ENCODE data around the gene PRPF38A. TPM values are rescaled to one million over a fixed set of nuclear protein-coding genes. Genes with fewer than 3 reads are reported as not detected.

PRPF38A gene
- total and polyA plus RNA-seq, 5 donors = 9.2 to 26.3 (median 23.6) TPM

DNA sequence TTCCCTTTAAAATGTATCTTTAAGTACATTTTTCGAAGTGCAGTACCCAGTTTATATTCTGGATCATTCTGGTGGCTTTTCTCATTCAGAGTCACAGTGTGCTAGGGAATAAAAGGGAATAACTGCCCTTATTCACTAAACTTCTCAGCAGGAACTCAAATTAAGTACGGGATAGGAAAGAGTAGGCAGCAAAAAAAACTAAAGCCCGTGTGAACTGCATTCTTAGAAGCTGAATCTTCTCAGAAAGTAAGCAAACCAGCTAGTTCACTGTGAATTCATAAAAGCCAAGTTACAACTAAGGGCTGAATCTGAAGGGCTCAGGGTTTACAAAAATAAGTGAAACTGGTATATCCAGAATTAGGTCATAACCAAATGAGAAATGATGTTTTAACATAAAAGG lies 22.0 kb downstream of the PRPF38A start:
- Histone ChIP-seq H3K27me3 (ENCODE audit: control insufficient read depth, insufficient read depth) (no peaks in the 10 kb centered on the region), H3K4me1 (ENCODE audit: control insufficient read depth, insufficient read depth, low read length) (no peaks in the 10 kb centered on the region), H3K27ac (ENCODE audit: low read length) (no peak overlapping the region), H3K4me3 (ENCODE audit: low read length) (no peak overlapping the region), H3K9me3 (ENCODE audit: control insufficient read depth, low read length) (no peaks in the 10 kb centered on the region)
- DNase-seq (no peak), ATAC-seq (no peak)
- WGBS = 85% methylated on average over 3 of the region's 3 CpGs
- intact Hi-C loops (cut with DNase I) = no loop called here

- Histone ChIP-seq H3K9me3 (ENCODE audit: control insufficient read depth, low read length) (no peaks in the 10 kb centered on the region), H3K27me3 (ENCODE audit: control insufficient read depth, insufficient read depth) (no peaks in the 10 kb centered on the region), H3K27ac (ENCODE audit: low read length) (no peak overlapping the region), H3K4me1 (ENCODE audit: control insufficient read depth, insufficient read depth, low read length) (no peaks in the 10 kb centered on the region), H3K4me3 (ENCODE audit: low read length) (no peak overlapping the region)
- DNase-seq (no peak), ATAC-seq (no peak)
- 79% methylated on average over 1 of the region's 1 CpG for WGBS
- intact Hi-C loops (cut with DNase I) = no loop called here
Measured at GRCh38 chr1:52427152-52427551, 22.8 kb downstream of the PRPF38A start.

DNA sequence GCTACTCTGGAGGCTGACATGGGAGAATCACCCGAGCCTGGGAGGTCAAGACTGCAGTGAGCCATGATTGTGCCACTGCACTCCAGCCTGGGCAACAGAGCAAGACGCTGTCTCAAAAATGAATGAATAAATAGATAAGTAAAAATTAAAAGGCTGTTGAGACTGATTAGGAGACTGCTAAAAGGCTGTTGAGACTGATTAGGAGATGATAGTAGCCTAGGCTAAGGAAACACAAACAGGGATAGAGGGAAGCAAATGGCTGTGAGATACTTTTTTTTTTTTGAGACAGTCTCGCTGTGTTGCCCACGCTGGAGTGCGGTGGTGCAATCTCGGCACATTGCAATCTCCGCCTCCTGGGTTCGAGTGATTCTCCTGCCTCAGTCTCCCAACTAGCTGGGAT lies 28.4 kb downstream of the PRPF38A start:
- H3K9me3 ChIP-seq (ENCODE audit: control insufficient read depth, low read length) = no peaks in the 10 kb centered on the region
- H3K4me1 ChIP-seq (ENCODE audit: control insufficient read depth, insufficient read depth, low read length) = no peaks in the 10 kb centered on the region
- H3K27ac ChIP-seq (ENCODE audit: low read length) = no peak overlapping the region
- intact Hi-C loops (cut with DNase I) = no loop called here
- no peak overlapping the region for H3K4me3 ChIP-seq (ENCODE audit: low read length)
- DNase-seq = no peak
- H3K27me3 ChIP-seq (ENCODE audit: control insufficient read depth, insufficient read depth) = no peaks in the 10 kb centered on the region
- WGBS = 89% methylated on average over 8 of the region's 8 CpGs
- no peak for ATAC-seq

- Histone ChIP-seq H3K9me3 (ENCODE audit: control insufficient read depth, low read length) (no peaks in the 10 kb centered on the region), H3K27me3 (ENCODE audit: control insufficient read depth, insufficient read depth) (no peaks in the 10 kb centered on the region), H3K4me1 (ENCODE audit: control insufficient read depth, insufficient read depth, low read length) (no peaks in the 10 kb centered on the region), H3K27ac (ENCODE audit: low read length) (no peak overlapping the region), H3K4me3 (ENCODE audit: low read length) (no peak overlapping the region)
- WGBS = 96% methylated on average over 1 of the region's 1 CpG
- DNase-seq (no peak), ATAC-seq (no peak)
- intact Hi-C loops (cut with DNase I) = no loop called here
Measured at GRCh38 chr1:52435211-52435610, 30.8 kb downstream of the PRPF38A start.

DNA sequence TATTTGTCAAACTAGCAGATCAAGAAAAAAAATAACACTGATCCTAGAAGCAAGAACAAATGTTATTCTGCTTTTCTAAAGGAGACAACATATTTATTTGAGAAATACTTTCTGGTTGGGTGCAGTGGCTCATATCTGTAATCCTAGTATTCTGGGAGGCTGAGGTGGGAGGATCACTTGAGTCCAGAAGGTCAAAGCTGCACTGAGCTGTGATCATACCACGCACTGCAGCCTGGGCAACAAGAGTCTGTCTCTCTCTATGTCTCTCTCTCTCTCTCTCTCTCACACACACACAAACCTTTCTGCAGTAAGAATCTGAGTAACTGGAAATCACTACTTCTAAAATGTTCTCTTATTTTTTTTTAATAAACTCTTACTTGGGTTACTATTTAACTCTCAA lies 31.2 kb downstream of the PRPF38A start:
- WGBS = 98% methylated on average over 1 of the region's 1 CpG
- intact Hi-C loops (cut with DNase I) = no loop called here
- ATAC-seq (no peak), DNase-seq (no peak)
- no peaks in the 10 kb centered on the region for H3K9me3 ChIP-seq (ENCODE audit: control insufficient read depth, low read length)
- no peak overlapping the region for H3K4me3 ChIP-seq (ENCODE audit: low read length)
- H3K4me1 ChIP-seq (ENCODE audit: control insufficient read depth, insufficient read depth, low read length) = no peaks in the 10 kb centered on the region
- H3K27ac ChIP-seq (ENCODE audit: low read length) = no peak overlapping the region
- no peaks in the 10 kb centered on the region for H3K27me3 ChIP-seq (ENCODE audit: control insufficient read depth, insufficient read depth)

GRCh38 chr1:52436817-52437216 lies 32.4 kb downstream of the PRPF38A start:
- H3K27ac ChIP-seq (ENCODE audit: low read length) = no peak overlapping the region
- DNase-seq (no peak), ATAC-seq (no peak)
- 93% methylated on average over 7 of the region's 7 CpGs for WGBS
- no peaks in the 10 kb centered on the region for H3K9me3 ChIP-seq (ENCODE audit: control insufficient read depth, low read length)
- no peaks in the 10 kb centered on the region for H3K4me1 ChIP-seq (ENCODE audit: control insufficient read depth, insufficient read depth, low read length)
- no peaks in the 10 kb centered on the region for H3K27me3 ChIP-seq (ENCODE audit: control insufficient read depth, insufficient read depth)
- H3K4me3 ChIP-seq (ENCODE audit: low read length) = no peak overlapping the region
- intact Hi-C loops (cut with DNase I) = no loop called here

DNA sequence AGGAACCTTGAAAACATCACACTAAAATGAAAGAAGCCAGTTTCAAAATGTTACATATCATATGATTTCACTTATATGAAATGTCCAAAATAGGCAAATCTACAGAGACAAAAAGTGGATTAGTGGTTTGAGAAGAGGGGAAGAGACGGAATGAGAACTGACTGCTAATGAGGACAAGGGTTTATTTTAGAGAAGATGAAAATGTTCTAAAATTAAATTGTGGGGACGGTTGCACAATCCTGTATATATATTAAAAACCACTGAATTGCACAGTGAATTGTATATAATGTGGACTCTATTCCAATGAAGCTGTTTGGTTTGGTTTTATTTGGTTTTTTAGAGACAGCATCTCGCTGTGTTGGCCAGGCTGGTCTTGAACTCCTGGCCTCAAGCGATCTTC lies 35.6 kb downstream of the PRPF38A start:
- Histone ChIP-seq H3K27me3 (ENCODE audit: control insufficient read depth, insufficient read depth) (no peaks in the 10 kb centered on the region), H3K9me3 (ENCODE audit: control insufficient read depth, low read length) (no peaks in the 10 kb centered on the region), H3K4me3 (ENCODE audit: low read length) (no peak overlapping the region), H3K4me1 (ENCODE audit: control insufficient read depth, insufficient read depth, low read length) (no peaks in the 10 kb centered on the region), H3K27ac (ENCODE audit: low read length) (no peak overlapping the region)
- intact Hi-C loops (cut with DNase I) = no loop called here
- DNase-seq (no peak), ATAC-seq (no peak)
- 91% methylated on average over 4 of the region's 4 CpGs for WGBS

- Histone ChIP-seq H3K4me3 (ENCODE audit: low read length) (no peak overlapping the region), H3K4me1 (ENCODE audit: control insufficient read depth, insufficient read depth, low read length) (no peaks in the 10 kb centered on the region), H3K9me3 (ENCODE audit: control insufficient read depth, low read length) (no peaks in the 10 kb centered on the region), H3K27ac (ENCODE audit: low read length) (no peak overlapping the region), H3K27me3 (ENCODE audit: control insufficient read depth, insufficient read depth) (no peaks in the 10 kb centered on the region)
- ATAC-seq (no peak), DNase-seq (no peak)
- WGBS = 88% methylated on average over 2 of the region's 2 CpGs
- intact Hi-C loops (cut with DNase I) = no loop called here
Measured at GRCh38 chr1:52444463-52444862, 40.1 kb downstream of the PRPF38A start.

DNA sequence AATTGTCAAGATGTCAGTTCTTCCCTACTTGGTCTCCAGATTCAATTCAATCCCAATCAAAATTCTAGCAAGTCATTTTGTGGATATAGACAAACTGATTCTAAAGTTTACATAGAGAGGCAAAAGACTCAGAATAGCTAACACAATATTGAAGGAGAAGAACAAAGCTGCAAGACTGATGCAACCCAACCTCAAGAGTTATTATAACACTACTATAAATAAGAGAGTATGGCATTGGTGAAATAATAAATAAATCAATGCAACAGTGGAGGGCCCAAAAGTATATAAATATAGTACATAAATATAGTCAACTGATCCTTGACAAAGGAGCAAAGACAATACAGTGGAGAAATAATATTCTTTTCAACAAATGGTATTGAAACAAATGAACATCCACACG lies 49.7 kb downstream of the PRPF38A start:
- H3K4me3 ChIP-seq (ENCODE audit: low read length) = no peak overlapping the region
- ATAC-seq (no peak), DNase-seq (no peak)
- no peaks in the 10 kb centered on the region for H3K27me3 ChIP-seq (ENCODE audit: control insufficient read depth, insufficient read depth)
- H3K9me3 ChIP-seq (ENCODE audit: control insufficient read depth, low read length) = no peaks in the 10 kb centered on the region
- no peaks in the 10 kb centered on the region for H3K4me1 ChIP-seq (ENCODE audit: control insufficient read depth, insufficient read depth, low read length)
- H3K27ac ChIP-seq (ENCODE audit: low read length) = no peak overlapping the region
- intact Hi-C loops (cut with DNase I) = no loop called here
- 96% methylated on average over 1 of the region's 1 CpG for WGBS

GRCh38 chr1:52454779-52455178 lies 50.4 kb downstream of the PRPF38A start:
- Histone ChIP-seq H3K4me1 (ENCODE audit: control insufficient read depth, insufficient read depth, low read length) (no peaks in the 10 kb centered on the region), H3K9me3 (ENCODE audit: control insufficient read depth, low read length) (no peaks in the 10 kb centered on the region), H3K27ac (ENCODE audit: low read length) (no peak overlapping the region), H3K27me3 (ENCODE audit: control insufficient read depth, insufficient read depth) (no peaks in the 10 kb centered on the region), H3K4me3 (ENCODE audit: low read length) (no peak overlapping the region)
- intact Hi-C loops (cut with DNase I) = no loop called here
- WGBS = 96% methylated on average over 2 of the region's 2 CpGs
- ATAC-seq (no peak), DNase-seq (no peak)

GRCh38 chr1:52455686-52456085 lies 51.3 kb downstream of the PRPF38A start:
- Histone ChIP-seq H3K4me1 (ENCODE audit: control insufficient read depth, insufficient read depth, low read length) (no peaks in the 10 kb centered on the region), H3K27me3 (ENCODE audit: control insufficient read depth, insufficient read depth) (no peaks in the 10 kb centered on the region), H3K4me3 (ENCODE audit: low read length) (no peak overlapping the region), H3K9me3 (ENCODE audit: control insufficient read depth, low read length) (no peaks in the 10 kb centered on the region), H3K27ac (ENCODE audit: low read length) (no peak overlapping the region)
- intact Hi-C loops (cut with DNase I) = no loop called here
- WGBS = 98% methylated on average over 2 of the region's 2 CpGs
- DNase-seq (no peak), ATAC-seq (no peak)

GRCh38 chr1:52460694-52461093 lies 56.3 kb downstream of the PRPF38A start:
- H3K27me3 ChIP-seq (ENCODE audit: control insufficient read depth, insufficient read depth) = no peaks in the 10 kb centered on the region
- ATAC-seq = no peak
- no peak overlapping the region for H3K4me3 ChIP-seq (ENCODE audit: low read length)
- intact Hi-C loops (cut with DNase I) = no loop called here
- no peaks in the 10 kb centered on the region for H3K4me1 ChIP-seq (ENCODE audit: control insufficient read depth, insufficient read depth, low read length)
- H3K9me3 ChIP-seq (ENCODE audit: control insufficient read depth, low read length) = no peaks in the 10 kb centered on the region
- no peak for DNase-seq
- no peak overlapping the region for H3K27ac ChIP-seq (ENCODE audit: low read length)
- WGBS = 98% methylated on average over 1 of the region's 1 CpG

Measured in right cardiac atrium (tissue), 5 donors.